ENCODE data around the gene STK39.

Gene STK39

GRCh38 chr2:168037778-168038177 lies 209.6 kb downstream of the STK39 start:
- no peak for DNase-seq

GRCh38 chr2:168035458-168035857 lies 211.9 kb downstream of the STK39 start:
- no peak for DNase-seq

GRCh38 chr2:168034616-168035015 lies 212.8 kb downstream of the STK39 start:
- DNase-seq = no peak

GRCh38 chr2:168033966-168034365 lies 213.4 kb downstream of the STK39 start:
- DNase-seq = no peak

- DNase-seq = no peak
These were observed 215.3 kb downstream of the STK39 start for GRCh38 chr2:168032091-168032490.

- DNase-seq = peak in 1 of 2 experiments; percentile 21
These were observed 216.4 kb downstream of the STK39 start for GRCh38 chr2:168030862-168031624.

GRCh38 chr2:168029071-168029470 lies 218.3 kb downstream of the STK39 start:
- no peak for DNase-seq

- DNase-seq = no peak
These were observed 219.0 kb downstream of the STK39 start for GRCh38 chr2:168028362-168028761.

GRCh38 chr2:168025487-168026202 lies 221.8 kb downstream of the STK39 start:
- no peak for DNase-seq

GRCh38 chr2:168024459-168024858 lies 222.9 kb downstream of the STK39 start:
- no peak for DNase-seq

GRCh38 chr2:168021800-168022587 lies 225.4 kb downstream of the STK39 start:
- DNase-seq = no peak

- DNase-seq = no peak
These were observed 232.0 kb downstream of the STK39 start for GRCh38 chr2:168015274-168015953.

- no peak for DNase-seq
These were observed 237.5 kb downstream of the STK39 start for GRCh38 chr2:168009900-168010299.

GRCh38 chr2:168008646-168009195 lies 238.7 kb downstream of the STK39 start:
- no peak for DNase-seq

GRCh38 chr2:168006498-168006897 lies 240.9 kb downstream of the STK39 start:
- no peak for DNase-seq

GRCh38 chr2:168005586-168005985 lies 241.8 kb downstream of the STK39 start:
- no peak for DNase-seq

GRCh38 chr2:168003876-168004275 lies 243.5 kb downstream of the STK39 start:
- no peak for DNase-seq

GRCh38 chr2:168002021-168002553 lies 245.3 kb downstream of the STK39 start:
- DNase-seq = no peak

GRCh38 chr2:167992278-167992677 lies 255.1 kb downstream of the STK39 start:
- DNase-seq = no peak

GRCh38 chr2:167990062-167990461 lies 257.3 kb downstream of the STK39 start:
- no peak for DNase-seq

GRCh38 chr2:167988296-167988695 lies 259.1 kb downstream of the STK39 start:
- DNase-seq = no peak

- DNase-seq = no peak
These were observed 259.8 kb downstream of the STK39 start for GRCh38 chr2:167987558-167987957.
